Measurements from ENCODE around the gene SCN3A.

The SCN3A gene

DNA sequence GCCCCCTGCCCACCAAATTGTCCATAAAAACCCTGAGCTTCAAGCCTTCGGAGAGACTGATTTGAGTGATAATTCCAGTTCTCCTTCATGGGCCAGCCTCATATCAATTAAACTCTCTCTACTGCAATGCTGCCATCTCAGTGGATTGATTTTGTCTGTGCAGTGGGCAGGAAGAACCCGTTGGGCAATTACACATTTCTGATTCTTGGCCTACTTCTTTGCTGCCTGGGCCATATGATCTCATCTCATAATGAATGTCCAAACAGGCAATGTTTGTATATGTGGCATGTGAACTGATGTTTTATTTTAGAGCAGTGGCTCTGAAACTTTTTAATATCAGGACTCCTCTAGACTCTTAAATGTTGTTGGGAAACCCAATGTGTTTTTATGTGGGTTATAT is 147.3 kb downstream of the SCN3A start:
- no peak for DNase-seq (ENCODE audit: low read depth)

DNA sequence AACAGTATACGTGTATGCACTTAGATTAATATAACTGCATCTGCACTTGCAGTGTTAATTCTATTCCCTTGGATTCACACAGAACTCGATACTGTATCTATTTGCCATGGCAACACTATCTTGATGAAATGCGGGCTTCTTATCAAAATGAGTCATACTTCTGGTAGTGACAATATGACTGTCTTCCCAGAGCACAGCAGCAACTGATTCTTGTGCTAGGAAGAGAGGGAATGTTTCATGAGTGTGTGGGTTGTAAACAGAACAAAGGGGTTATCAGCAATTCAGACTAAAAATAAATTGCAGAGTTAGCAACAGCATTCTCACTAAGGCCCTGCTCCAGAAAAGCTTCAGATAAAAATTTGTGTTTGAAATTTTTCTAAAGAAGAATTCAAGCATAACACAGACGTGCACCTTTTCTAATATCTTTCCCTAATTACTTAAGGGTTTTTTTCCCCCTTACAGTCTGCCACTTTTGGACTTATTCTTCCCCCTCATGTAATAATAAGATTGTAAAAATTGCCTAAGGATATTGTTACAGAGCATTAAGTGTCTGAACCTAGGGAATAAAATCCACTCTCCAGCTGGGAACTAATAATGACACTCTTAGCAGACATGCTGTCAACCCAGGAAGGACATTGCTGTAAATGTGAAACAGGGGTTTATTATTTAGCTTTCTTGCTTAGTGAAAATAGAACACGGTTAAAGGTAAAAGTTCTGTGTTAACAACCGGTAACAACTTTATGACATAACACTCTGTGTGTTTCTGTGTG is 148.6 kb downstream of the SCN3A start:
- DNase-seq (ENCODE audit: low read depth): no peak

DNA sequence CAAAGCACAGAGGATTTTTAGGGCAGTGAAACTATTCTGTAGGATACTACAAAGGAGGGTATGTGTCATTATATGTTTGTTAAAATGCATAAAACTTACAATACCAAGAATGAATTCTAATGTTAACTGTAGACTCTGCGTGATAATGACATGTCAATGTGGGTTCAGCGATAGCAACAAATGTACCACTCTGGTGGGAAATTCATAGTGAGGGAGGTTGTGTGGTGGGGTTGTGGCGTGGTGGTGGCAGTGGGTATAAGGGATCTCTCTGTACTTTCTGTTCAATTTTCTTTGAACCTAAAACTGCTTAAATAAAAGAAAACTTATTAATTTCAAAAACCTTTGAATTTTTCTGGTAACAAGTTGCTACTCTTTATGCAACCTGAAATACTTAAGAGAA is 149.2 kb downstream of the SCN3A start:
- DNase-seq (ENCODE audit: low read depth): no peak

DNA sequence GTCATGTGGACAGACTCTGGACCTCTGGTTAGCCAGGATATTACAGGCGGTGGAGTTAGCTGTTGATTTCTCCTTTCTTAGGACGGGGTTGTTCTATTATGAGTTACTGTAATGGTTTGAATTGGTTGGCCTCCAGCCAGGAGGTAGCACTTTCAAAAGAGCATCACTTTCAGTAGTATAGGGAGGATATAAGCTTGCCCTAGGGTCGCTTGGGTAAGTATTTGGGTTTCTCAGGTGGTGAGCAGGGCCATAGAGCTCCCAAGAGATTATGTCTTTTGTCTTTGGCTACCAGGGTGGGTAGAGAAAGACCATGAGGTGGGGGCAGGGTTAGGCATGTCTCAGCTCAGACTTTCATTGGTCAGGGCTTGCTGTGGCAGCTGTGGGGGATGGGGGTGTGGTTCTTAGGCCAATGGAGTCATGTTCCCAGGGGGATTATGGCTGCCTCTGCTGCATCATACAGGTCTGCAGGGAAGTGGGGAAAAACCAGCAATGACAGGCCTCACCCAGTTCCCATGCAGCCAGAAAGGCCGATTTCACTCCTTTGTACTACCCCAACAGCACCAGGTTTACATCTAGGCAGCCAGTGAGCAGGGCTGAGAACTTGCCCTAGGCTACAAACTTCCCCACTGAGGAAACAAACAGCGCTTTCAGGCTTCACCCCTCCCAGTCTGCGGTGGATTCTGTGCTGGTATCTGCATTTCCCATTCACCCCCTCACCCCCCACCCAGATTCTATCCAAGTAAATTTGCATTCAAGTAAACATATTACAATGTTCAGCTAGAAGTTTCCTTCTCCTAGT is 159.1 kb downstream of the SCN3A start:
- DNase-seq (ENCODE audit: low read depth): no peak
